IPS-11a (cell line): ENCODE data around the gene DMAP1.

Experiments
- H3K4me3 ChIP-seq: one replicate; pipeline ENCODE4 v1.5.1; 2013; ENCODE audit warnings: low read depth, low read length, control low read depth

Gene DMAP1

DNA sequence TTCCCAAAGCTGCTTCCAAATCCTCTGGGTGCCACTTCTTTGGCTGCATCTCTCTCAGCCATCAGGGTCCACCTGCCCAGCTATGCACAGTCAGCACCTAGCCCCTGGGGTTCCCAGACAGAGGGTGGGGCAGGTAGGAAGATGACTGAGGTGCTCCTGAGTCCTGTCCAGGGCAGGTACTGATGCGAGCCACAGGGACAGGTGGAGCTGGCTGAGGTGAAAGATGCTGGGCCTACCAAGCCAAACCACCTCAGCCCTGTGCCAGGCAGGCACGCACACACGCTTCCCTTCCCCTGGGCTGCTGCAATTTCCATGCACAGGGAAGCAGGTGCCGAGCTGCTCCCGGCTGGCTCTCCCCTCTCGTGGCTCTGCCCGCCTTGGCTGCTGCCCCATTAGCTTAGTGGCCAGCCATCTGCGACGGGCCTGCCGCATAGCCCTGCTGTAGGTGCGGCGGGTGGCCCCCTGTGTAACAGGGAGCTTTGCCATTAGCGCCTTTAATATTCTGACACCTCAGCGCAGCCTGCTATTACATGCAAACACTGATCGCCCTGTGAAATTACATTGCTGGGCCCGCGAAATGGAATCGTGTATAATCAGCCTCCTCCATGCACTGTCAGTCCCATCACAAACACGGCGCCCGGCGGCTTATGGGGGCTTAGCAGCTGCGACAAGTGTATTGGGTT lies 38.9 kb downstream of the DMAP1 start:
- H3K4me3 ChIP-seq: no peak overlapping the region

DNA sequence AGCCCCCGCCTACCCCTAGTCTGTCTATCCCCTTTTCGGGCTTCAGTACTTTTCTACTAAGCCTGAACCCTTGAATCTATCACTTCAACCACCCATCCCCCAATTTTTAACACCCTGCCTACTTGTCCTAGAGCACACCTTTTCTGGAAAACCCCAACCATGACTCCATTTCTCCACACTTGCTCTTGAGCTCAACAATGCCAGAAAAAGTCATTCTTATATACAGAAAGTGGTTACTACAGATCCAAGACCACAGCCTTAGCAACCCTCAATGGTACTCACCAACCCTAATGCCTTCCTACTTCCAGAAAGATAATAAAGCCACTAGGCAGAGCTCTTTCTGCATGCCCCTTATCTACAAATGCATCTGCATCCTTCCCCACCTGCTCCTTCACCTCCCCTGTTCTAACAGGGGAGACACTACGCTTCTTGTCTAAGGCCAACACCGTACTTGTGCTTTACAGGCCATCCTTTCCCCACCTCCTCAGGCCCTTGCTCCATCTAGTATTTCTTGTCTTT lies 41.2 kb downstream of the DMAP1 start:
- no peak overlapping the region for H3K4me3 ChIP-seq

- no peak overlapping the region for H3K4me3 ChIP-seq
Observed at GRCh38 chr1:44256762-44257554, 43.7 kb downstream of the DMAP1 start.

DNA sequence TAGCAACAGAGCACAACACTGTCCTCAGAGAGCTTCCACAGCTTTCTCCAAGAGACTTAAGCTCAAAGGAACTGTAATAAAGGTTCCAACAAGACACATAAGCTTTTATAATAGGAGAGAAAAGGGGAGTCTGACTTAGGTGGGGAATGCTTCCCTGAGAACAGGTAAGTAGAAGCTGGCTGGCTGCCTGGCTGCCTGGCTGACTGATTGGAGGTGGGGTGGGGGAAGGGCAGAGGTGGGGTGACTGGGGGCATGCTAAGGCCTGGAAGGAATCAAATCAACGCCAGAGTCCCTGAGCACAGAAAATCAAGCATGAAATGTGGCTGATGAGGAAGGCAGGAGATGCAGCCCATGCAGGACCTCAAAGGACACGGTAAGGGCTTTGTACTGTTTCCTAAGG lies 45.8 kb downstream of the DMAP1 start:
- H3K4me3 ChIP-seq: no peak overlapping the region

DNA sequence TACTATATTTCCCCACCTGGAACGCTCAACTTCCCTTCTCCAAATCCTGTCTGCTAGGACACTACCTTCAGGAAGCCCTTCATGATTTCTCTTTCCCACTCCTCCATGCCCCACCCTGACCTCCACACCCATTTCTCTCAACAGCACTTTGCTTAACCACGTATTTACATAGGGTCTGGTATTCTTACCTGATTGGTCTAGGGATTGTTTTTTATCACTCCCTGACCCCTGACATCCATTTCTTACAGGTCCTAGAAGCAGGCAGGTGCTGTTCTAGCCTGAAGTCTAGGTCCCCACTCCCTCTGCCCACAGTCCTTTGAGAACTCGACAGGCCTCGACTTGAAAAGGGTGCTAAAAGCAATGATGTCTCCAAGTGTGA lies 47.5 kb downstream of the DMAP1 start:
- no peak overlapping the region for H3K4me3 ChIP-seq

GRCh38 chr1:44261171-44261817 lies 48.0 kb downstream of the DMAP1 start:
- H3K4me3 ChIP-seq: no peak overlapping the region

DNA sequence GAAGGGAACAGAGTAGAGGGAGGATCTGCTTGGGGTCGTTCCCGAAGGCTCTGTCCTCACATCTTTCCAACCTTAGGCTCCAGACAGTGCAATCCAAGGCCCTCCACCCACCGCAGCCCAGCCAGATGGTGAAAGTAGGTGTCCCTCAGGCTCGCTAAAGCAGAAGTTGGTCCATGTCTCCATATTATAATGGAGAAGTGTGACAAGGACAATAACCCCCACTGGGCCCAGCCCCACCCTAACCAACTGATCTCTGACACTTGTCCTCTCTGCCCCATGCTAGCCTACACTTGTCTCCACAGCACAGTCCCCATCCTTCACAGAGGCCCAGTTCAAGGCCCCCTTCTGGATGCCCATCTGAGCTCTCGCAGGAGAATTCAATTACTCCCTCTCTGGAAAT lies 48.7 kb downstream of the DMAP1 start:
- no peak overlapping the region for H3K4me3 ChIP-seq

DNA sequence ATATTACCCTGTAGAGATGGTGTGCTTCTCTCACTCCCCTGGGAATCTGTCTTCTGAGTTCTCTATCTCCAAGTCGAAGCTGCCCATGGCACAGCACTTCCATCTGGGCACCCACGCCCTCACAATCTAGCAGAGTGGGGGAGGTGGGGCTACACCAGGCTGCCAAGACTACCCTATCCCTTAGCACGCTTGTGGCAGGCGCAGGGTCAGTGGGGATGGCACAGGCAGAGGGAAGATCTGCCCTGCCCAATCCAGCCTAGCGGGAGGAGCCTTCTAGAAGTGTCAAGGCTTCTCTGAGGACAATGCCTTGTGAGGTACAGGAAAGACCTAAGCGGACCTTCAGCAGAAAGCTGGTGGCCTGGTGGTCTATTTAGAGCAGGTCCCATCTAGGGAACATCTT lies 49.1 kb downstream of the DMAP1 start:
- H3K4me3 ChIP-seq: no peak overlapping the region

GRCh38 chr1:44262816-44263567 lies 49.7 kb downstream of the DMAP1 start:
- no peak overlapping the region for H3K4me3 ChIP-seq

DNA sequence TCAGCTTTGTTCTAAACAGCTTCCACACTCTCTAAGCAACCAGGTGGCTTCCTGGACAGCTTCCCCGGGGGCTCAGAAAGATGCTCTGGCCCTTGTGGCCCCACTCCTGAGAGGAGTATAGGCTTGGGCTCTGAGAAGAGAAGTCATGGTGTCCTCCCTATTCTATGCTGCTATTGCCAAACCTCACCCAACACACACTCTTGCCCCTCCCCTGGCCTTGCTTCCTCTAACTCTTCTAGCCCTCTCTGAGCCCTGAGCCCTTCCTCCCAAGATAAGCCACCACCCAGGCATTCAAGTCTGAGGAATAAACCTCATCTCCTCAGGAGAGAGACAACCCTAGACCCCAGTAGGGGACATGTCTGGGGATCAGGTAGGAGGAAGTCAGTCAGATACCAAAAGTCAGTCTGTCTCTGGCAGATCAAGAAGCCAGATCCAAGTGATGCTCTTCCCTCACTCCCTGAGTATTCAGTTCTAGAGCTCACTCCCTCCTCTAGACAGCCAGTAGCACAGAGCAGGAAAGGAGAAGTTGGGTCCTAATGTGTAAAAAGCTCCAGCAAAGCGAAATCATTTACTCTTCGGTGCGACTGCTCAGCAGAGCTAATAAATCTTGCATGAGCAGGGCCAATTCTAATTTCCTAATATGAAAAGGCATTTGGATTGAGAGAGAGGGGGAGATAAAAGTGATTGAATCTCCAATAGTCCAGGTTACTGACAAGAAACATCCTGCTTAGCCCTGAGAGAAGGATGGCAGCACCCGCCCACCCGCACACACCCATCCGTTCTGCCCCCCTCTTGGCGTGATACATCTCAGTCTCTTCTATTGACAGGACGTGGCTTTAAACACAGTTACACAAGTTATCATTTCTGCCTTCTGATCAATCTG lies 50.5 kb downstream of the DMAP1 start:
- no peak overlapping the region for H3K4me3 ChIP-seq

- no peak overlapping the region for H3K4me3 ChIP-seq
Observed at GRCh38 chr1:44264451-44264771, 51.1 kb downstream of the DMAP1 start.

DNA sequence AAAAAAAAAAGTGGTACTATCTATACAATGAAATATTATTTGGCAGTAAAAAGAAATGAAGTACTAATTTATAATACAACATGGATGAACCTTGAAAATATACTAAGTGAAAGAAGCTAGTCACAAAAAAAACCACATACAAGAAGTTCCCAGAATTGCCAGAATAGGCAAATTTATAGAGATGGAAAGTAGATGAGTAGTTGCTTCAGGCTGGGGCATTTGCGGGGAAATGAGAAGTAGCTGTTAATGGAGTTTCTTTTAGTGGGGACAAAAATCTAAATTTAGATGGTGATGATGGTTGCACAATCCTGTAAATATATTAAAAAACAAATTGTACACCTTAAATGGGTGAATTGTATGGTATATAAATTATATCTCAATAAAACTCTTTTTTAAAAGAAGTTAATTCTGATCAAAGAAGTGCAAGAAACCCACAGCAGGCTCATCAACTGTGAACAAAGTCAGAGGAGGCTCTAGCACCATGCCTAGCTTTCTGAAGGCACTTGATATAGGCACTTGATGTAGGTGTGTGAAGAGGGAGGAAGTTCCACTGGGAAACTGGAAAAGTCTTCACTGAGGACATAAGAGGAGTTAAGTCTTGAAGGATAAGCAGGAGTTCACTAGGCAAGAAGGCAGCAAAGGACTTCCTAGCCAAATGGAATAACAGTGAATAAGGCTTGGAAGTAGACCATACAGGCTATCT lies 52.5 kb downstream of the DMAP1 start:
- H3K4me3 ChIP-seq: no peak overlapping the region

- H3K4me3 ChIP-seq: no peak overlapping the region
Observed at GRCh38 chr1:44266400-44267344, 53.4 kb downstream of the DMAP1 start.

DNA sequence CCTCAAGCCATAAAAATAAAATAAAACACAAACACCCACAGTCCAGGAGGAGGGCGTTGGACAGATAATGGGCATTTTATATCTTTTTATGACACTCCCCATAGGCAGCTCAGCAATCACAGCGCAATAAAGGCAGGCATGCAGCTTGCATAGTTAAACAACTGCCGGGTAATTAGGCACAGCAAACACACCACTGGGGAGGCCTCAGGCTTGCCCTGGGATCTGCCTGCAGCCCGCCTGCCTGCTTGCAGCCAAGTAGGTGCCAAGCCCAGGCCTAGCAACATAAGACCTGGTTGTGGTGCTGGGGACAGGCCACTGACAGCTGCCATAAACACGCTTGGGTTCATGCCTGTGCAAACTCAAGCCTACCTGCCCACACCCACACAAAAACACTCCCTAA lies 54.2 kb downstream of the DMAP1 start:
- no peak overlapping the region for H3K4me3 ChIP-seq

GRCh38 chr1:44268054-44268453 lies 54.8 kb downstream of the DMAP1 start:
- H3K4me3 ChIP-seq: no peak overlapping the region
